ENCODE measurements around the gene PRPF6. TPM values are rescaled to one million over a fixed set of nuclear protein-coding genes. Genes with fewer than 3 reads are reported as not detected.
"Not testable (repeated sequence)": the region's sequence is repeated elsewhere in the genome, so short reads cannot be mapped to it uniquely, and the experiment has no call there.

Gene PRPF6
- polyA plus RNA-seq, 3 donors: 29.1 to 47.7 (median 34.5) TPM

DNA sequence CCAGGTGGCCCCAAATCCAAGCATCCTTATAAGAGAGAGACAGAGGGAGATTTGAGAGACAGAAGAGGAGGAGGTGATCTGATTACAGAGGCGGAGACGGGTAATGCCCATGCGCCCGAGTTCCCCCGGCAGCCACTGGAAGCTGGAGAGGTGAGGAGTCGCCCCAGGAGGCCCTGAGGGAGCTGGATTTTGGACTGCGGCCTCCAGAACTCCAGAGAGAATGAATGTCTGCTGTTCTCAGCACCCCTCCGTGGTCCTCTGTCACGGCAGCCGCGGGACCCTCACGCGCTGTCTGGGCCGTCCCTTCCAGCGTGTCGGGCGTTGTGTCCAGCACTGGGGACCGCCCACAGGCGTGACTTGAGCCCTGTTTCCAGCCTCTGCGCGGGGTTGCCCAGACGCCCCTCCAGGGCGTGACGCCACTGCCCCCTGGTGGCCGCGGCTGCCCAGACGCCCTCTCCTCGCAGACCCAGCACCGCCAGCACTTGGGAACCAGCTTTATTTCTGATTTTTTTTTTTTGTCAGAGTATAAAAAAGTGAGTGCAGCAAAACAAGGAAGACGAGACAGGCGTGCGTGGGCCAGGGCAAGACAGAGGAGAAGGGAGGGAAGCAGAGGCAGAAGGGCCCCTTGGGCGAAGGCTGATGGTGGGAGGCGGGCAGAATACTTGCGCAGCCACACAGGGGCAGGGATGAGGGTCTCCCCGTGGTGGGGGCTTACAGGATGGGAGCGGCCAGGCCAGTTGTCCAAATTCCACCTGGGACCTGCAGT lies 7.1 kb upstream of the PRPF6 start:
- TF ChIP-seq, protein P1, sequence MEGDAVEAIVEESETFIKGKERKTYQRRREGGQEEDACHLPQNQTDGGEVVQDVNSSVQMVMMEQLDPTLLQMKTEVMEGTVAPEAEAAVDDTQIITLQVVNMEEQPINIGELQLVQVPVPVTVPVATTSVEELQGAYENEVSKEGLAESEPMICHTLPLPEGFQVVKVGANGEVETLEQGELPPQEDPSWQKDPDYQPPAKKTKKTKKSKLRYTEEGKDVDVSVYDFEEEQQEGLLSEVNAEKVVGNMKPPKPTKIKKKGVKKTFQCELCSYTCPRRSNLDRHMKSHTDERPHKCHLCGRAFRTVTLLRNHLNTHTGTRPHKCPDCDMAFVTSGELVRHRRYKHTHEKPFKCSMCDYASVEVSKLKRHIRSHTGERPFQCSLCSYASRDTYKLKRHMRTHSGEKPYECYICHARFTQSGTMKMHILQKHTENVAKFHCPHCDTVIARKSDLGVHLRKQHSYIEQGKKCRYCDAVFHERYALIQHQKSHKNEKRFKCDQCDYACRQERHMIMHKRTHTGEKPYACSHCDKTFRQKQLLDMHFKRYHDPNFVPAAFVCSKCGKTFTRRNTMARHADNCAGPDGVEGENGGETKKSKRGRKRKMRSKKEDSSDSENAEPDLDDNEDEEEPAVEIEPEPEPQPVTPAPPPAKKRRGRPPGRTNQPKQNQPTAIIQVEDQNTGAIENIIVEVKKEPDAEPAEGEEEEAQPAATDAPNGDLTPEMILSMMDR (IDR thresholded peaks at IDR 0.05): peak; percentile 98
- Histone ChIP-seq H3K9me3 (replicated peaks in 1 of 2; ENCODE audit: control insufficient read depth in 1 of 2, insufficient read depth in 1 of 2, low read length in 2 of 2) (no peaks in the 10 kb centered on the region), H3K9ac (ENCODE audit: insufficient read depth, low read length, poor library complexity, severe bottlenecking) (no peak overlapping the region), H2AFZ (ENCODE audit: insufficient read depth, low read depth, low read length, poor library complexity, severe bottlenecking) (peak overlapping the region; percentile 56), H3K4me1 (ENCODE audit: control insufficient read depth in 1 of 2, insufficient read depth in 2 of 2, low read length in 2 of 2) (peaks cover 23 to 40% of the 10 kb centered on the region in 2 donors), H3K4me2 (replicated peaks; ENCODE audit: extremely low read depth, low read length, poor library complexity, severe bottlenecking) (peak overlapping the region; percentile 44), H3K27me3 (ENCODE audit: control insufficient read depth in 2 of 2, insufficient read depth in 2 of 2, low read length in 2 of 2) (peaks cover 0 to 20% of the 10 kb centered on the region in 2 donors), H3K79me2 (ENCODE audit: insufficient read depth, low read length) (no peaks in the 10 kb centered on the region), H4K20me1 (ENCODE audit: insufficient read depth, low read length) (no peaks in the 10 kb centered on the region), H3K36me3 (replicated peaks in 1 of 2; ENCODE audit: control insufficient read depth in 1 of 2, insufficient read depth in 2 of 2, low read length in 2 of 2) (no peaks in the 10 kb centered on the region), H3K27ac (ENCODE audit: low read depth in 1 of 2, low read length in 2 of 2) (no peak overlapping the region), H3K4me3 (replicated peaks in 1 of 3; ENCODE audit: low read depth in 2 of 3, low read length in 3 of 3) (peak overlapping the region in 1 of 3 experiments; percentile 42)
- Mint-ChIP-seq H3K4me3 (peak overlapping the region in 1 of 2 donors; percentile 46), H3K36me3 (peaks cover 0 to 2% of the 10 kb centered on the region in 2 donors), H3K27ac (peak overlapping the region in 2 of 7 donors; percentile 0 to 77), H3K9me3 (peaks cover 0 to 11% (median 2%) of the 10 kb centered on the region in 7 donors), H3K4me1 (peaks cover 30% of the 10 kb centered on the region), H3K27me3 (ENCODE audit: low read depth in 3 of 3) (peaks cover 20 to 35% (median 20%) of the 10 kb centered on the region in 3 donors)
- peak; percentile 79 to 83 (median 80) for DNase-seq
- 23% methylated on average over 37 of the region's 37 CpGs for WGBS (ENCODE audit: insufficient coverage)
- intact Hi-C loops (cut with micrococcal nuclease): loop anchor here (2.0 to 5.0 kb wide), 6 partner anchors 67 to 537 kb away; partner anchors contain the start of gene PTK6 (in 1 of the 2)

DNA sequence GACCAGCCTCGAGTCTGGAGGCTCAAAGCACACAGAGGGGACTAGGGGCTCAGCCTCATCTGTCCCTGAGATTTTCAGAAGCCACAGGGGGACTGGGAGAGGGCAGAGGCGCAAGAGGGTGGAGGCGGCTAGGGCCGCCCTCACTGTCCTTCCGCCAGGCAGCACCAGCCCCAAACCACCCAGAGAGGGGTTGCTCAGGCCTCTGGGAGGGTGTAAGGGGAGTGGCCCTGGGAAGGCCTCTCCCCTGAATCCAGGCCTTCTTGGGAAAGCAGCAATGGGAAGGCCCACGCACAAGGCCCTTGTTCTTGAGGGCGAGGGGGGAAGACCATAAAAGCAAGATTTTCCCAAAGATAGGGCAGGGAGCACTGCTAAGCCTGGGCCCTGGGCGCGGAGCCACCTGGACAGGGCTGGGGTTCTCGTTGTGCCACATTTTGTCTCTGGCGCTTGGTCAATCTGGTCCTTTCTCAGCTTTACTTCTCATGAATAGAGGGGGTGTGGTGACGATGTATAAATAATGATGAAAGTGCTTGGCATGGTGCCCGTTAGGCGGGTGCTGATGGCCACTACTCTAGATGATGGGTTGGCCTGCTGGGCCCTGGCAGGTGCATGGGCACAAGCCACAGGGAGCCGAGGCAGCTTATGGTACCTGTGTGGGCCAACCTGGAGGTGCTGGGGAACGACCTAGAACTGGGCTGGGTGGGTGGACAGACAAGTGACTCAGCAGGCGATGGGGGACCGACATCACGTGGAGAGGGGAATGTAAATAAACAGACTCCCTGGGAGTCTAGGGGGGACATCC lies 6.3 kb upstream of the PRPF6 start:
- no peak overlapping the region for H3K4me2 ChIP-seq (replicated peaks; ENCODE audit: extremely low read depth, low read length, poor library complexity, severe bottlenecking)
- 80% methylated on average over 17 of the region's 19 CpGs for WGBS (ENCODE audit: insufficient coverage)
- H3K27ac ChIP-seq (ENCODE audit: low read depth in 1 of 2, low read length in 2 of 2): no peak overlapping the region
- H3K4me1 ChIP-seq (ENCODE audit: control insufficient read depth in 1 of 2, insufficient read depth in 2 of 2, low read length in 2 of 2): peaks cover 22 to 41% of the 10 kb centered on the region in 2 donors
- H3K36me3 ChIP-seq (replicated peaks in 1 of 2; ENCODE audit: control insufficient read depth in 1 of 2, insufficient read depth in 2 of 2, low read length in 2 of 2): no peaks in the 10 kb centered on the region
- intact Hi-C loops (cut with micrococcal nuclease): loop anchor here (5.0 kb wide), 4 partner anchors 67 to 537 kb away; partner anchors contain the start of gene PTK6 (in 1 of the 2)
- H3K9ac ChIP-seq (ENCODE audit: insufficient read depth, low read length, poor library complexity, severe bottlenecking): no peak overlapping the region
- no peaks in the 10 kb centered on the region for H3K9me3 ChIP-seq (replicated peaks in 1 of 2; ENCODE audit: control insufficient read depth in 1 of 2, insufficient read depth in 1 of 2, low read length in 2 of 2)
- Mint-ChIP-seq H3K27ac (peak overlapping the region in 1 of 7 donors; percentile 0), H3K4me3 (no peak overlapping the region), H3K9me3 (peaks cover 0 to 8% (median 2%) of the 10 kb centered on the region in 7 donors), H3K36me3 (no peaks in the 10 kb centered on the region), H3K4me1 (peaks cover 27% of the 10 kb centered on the region), H3K27me3 (ENCODE audit: low read depth in 3 of 3) (peaks cover 18 to 33% (median 20%) of the 10 kb centered on the region in 3 donors)
- H2AFZ ChIP-seq (ENCODE audit: insufficient read depth, low read depth, low read length, poor library complexity, severe bottlenecking): no peak overlapping the region
- H4K20me1 ChIP-seq (ENCODE audit: insufficient read depth, low read length): no peaks in the 10 kb centered on the region
- DNase-seq: no peak
- no peaks in the 10 kb centered on the region for H3K79me2 ChIP-seq (ENCODE audit: insufficient read depth, low read length)
- no peak overlapping the region for H3K4me3 ChIP-seq (replicated peaks in 1 of 3; ENCODE audit: low read depth in 2 of 3, low read length in 3 of 3)
- H3K27me3 ChIP-seq (ENCODE audit: control insufficient read depth in 2 of 2, insufficient read depth in 2 of 2, low read length in 2 of 2): peaks cover 0 to 20% of the 10 kb centered on the region in 2 donors
- TF ChIP-seq, protein P1 (IDR thresholded peaks at IDR 0.05): no peak

DNA sequence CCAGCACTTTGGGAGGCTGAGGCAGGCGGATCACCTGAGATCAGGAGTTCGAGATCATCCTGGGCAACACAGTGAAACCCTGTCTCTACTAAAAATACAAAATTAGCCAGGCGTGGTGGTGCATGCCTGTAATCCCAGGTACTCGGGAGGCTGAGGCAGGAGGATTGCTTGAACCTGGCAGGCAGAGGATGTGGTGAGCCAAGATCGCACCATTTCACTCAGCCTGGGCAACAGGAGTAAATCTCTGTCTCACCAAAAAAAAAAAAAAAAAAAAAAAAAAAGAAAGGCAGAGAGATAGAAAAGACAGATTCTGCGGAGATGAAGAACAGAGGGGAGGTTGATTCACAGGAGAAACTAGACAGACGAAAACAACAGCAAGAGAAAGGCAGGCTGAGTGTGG lies 4.4 kb upstream of the PRPF6 start:
- H3K4me2 ChIP-seq (replicated peaks; ENCODE audit: extremely low read depth, low read length, poor library complexity, severe bottlenecking); H4K20me1 ChIP-seq (ENCODE audit: insufficient read depth, low read length); H3K27ac Mint-ChIP-seq; H3K79me2 ChIP-seq (ENCODE audit: insufficient read depth, low read length); H3K36me3 Mint-ChIP-seq; DNase-seq; H3K9me3 ChIP-seq (replicated peaks in 1 of 2; ENCODE audit: control insufficient read depth in 1 of 2, insufficient read depth in 1 of 2, low read length in 2 of 2); intact Hi-C loops (cut with micrococcal nuclease); H2AFZ ChIP-seq (ENCODE audit: insufficient read depth, low read depth, low read length, poor library complexity, severe bottlenecking); H3K36me3 ChIP-seq (replicated peaks in 1 of 2; ENCODE audit: control insufficient read depth in 1 of 2, insufficient read depth in 2 of 2, low read length in 2 of 2); H3K9me3 Mint-ChIP-seq; H3K4me3 Mint-ChIP-seq; H3K9ac ChIP-seq (ENCODE audit: insufficient read depth, low read length, poor library complexity, severe bottlenecking); H3K27ac ChIP-seq (ENCODE audit: low read depth in 1 of 2, low read length in 2 of 2); H3K4me3 ChIP-seq (replicated peaks in 1 of 3; ENCODE audit: low read depth in 2 of 3, low read length in 3 of 3): not testable (repeated sequence)
- Histone ChIP-seq H3K4me1 (ENCODE audit: control insufficient read depth in 1 of 2, insufficient read depth in 2 of 2, low read length in 2 of 2) (peaks cover 30 to 48% of the 10 kb centered on the region in 2 donors), H3K27me3 (ENCODE audit: control insufficient read depth in 2 of 2, insufficient read depth in 2 of 2, low read length in 2 of 2) (peaks cover 0 to 13% of the 10 kb centered on the region in 2 donors)
- WGBS (ENCODE audit: insufficient coverage): no CpG with 5 or more reads among the region's 7 CpGs
- H3K4me1 Mint-ChIP-seq: peaks cover 37% of the 10 kb centered on the region
- H3K27me3 Mint-ChIP-seq (ENCODE audit: low read depth in 3 of 3): peaks cover 11 to 19% (median 15%) of the 10 kb centered on the region in 3 donors

Measured in CD14-positive monocyte (primary cell).